ENCODE data around the gene CREB5. TPM values are rescaled to one million over a fixed set of nuclear protein-coding genes. Genes with fewer than 3 reads are reported as not detected.

CREB5 gene
- total RNA-seq, 4 donors from 2014 or later = 6.6 to 18.6 (median 12.6) TPM

DNA sequence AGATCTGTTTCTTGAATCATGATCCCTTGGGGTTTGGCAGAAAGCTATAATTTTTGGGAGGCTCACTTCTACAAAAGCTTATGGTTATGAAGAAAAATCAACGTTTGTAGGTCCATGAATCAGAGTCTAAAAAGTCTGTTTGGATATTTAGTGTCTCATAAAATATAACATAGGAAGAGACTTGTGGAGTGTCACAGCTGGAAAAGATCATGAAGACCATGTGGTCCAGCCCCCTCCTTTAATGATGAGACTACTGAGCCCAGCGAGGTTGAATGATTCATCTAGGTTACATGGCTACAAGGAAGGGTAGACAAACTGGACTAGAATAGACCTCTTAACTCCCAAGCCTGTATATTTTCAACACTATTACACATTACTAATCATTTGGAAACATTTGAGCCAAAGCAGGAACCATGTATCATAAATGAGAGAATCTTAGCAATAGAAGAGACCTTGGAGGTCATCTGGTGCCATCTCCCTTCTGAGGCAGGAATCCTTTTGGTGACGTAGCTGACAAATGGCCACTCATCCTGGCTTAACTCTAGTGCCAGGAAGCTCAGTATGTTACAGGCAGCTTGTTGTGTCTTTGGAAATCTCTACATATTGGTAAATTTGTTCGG, 152.5 kb downstream of the CREB5 start:
- Histone ChIP-seq H3K27ac (replicated peaks in 1 of 4) (no peak overlapping the region), H3K36me3 (no peaks in the 10 kb centered on the region), H3K9me3 (no peaks in the 10 kb centered on the region), H3K4me1 (no peaks in the 10 kb centered on the region), H3K4me3 (no peak overlapping the region), H3K27me3 (no peaks in the 10 kb centered on the region)
- no peak for DNase-seq (ENCODE audit: extremely low spot score)
- intact Hi-C loops (cut with DNase I) = no loop called here
- no peak for TF ChIP-seq POLR2AphosphoS5 (IDR thresholded peaks at IDR 0.05)
- TF ChIP-seq EP300 (IDR thresholded peaks at IDR 0.05) = no peak
- TF ChIP-seq, protein P1, sequence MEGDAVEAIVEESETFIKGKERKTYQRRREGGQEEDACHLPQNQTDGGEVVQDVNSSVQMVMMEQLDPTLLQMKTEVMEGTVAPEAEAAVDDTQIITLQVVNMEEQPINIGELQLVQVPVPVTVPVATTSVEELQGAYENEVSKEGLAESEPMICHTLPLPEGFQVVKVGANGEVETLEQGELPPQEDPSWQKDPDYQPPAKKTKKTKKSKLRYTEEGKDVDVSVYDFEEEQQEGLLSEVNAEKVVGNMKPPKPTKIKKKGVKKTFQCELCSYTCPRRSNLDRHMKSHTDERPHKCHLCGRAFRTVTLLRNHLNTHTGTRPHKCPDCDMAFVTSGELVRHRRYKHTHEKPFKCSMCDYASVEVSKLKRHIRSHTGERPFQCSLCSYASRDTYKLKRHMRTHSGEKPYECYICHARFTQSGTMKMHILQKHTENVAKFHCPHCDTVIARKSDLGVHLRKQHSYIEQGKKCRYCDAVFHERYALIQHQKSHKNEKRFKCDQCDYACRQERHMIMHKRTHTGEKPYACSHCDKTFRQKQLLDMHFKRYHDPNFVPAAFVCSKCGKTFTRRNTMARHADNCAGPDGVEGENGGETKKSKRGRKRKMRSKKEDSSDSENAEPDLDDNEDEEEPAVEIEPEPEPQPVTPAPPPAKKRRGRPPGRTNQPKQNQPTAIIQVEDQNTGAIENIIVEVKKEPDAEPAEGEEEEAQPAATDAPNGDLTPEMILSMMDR (IDR thresholded peaks at IDR 0.05) = no peak
- no peak for TF ChIP-seq POLR2A (IDR thresholded peaks at IDR 0.05; ENCODE audit: low read depth)
- WGBS = 79% methylated on average over 4 of the region's 4 CpGs

DNA sequence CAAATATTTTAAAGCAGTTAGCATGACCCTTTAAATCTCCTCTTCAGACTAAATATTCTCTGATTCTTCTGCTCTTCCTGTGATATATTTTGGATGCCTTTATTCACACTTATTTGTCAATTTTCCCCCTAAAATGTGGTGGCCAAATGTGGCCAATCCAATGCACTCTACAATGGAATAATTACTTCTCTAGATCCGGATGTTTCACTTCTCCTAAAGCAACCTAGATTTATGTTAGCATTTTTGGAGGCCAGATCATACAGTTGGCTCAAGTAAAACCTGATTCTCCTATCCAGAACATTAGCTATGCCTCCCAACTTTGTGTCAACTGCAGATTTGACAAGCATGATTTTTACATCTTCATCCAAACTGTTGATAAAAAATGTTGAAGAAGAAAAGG, 153.7 kb downstream of the CREB5 start:
- no peak overlapping the region for H3K27ac ChIP-seq (replicated peaks in 1 of 4)
- no peaks in the 10 kb centered on the region for H3K36me3 ChIP-seq
- TF ChIP-seq POLR2AphosphoS5 (IDR thresholded peaks at IDR 0.05) = no peak
- TF ChIP-seq, protein P1 (IDR thresholded peaks at IDR 0.05) = no peak
- TF ChIP-seq EP300 (IDR thresholded peaks at IDR 0.05) = no peak
- TF ChIP-seq POLR2A (IDR thresholded peaks at IDR 0.05; ENCODE audit: low read depth) = no peak
- H3K4me3 ChIP-seq = no peak overlapping the region
- no peaks in the 10 kb centered on the region for H3K27me3 ChIP-seq
- DNase-seq (ENCODE audit: extremely low spot score) = no peak
- H3K4me1 ChIP-seq = no peaks in the 10 kb centered on the region
- no peaks in the 10 kb centered on the region for H3K9me3 ChIP-seq
- intact Hi-C loops (cut with DNase I) = no loop called here
- WGBS = 21% methylated on average over 1 of the region's 1 CpG

DNA sequence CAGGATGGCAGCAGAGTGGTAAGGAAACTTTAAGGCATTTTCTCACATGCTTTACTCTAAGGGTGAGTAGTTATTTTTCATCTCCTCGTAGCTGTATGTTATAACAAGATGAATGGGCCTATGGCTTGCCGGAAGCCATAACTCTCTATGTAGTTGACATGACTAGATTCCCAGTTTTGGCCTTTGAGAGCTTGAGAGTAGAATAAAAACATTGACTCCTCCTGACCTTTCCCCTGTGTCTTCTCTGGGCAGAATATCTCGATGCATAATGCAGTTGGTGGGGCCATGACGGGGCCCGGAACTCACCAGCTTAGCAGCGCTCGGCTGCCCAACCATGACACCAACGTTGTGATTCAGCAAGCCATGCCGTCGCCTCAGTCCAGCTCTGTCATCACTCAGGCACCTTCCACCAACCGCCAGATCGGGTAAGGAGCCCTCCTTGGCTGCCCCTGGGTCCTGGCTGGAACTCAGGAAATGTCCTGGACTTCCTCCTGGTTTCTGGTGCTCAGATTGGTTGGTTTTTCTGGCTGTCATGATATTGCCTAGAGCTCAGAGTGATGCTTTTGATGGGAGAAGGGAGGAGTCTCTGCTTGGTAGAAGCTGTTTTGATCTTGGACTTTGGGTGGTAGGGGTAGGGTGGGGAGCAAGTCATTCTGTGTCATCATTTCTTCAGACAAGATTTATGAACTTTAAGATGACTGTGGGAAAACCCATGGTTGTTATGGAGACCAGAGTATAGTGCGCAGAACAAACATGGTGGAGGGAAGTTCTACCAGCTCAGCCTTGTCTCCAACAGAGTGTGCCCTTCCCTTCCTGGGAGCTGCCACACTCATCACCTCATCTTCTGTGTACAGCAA, 158.0 kb downstream of the CREB5 start:
- no peaks in the 10 kb centered on the region for H3K9me3 ChIP-seq
- TF ChIP-seq POLR2A (IDR thresholded peaks at IDR 0.05; ENCODE audit: low read depth) (no peak), POLR2AphosphoS5 (IDR thresholded peaks at IDR 0.05) (no peak)
- TF ChIP-seq, protein P1 (IDR thresholded peaks at IDR 0.05) = no peak
- 96% methylated on average over 9 of the region's 13 CpGs for WGBS

DNA sequence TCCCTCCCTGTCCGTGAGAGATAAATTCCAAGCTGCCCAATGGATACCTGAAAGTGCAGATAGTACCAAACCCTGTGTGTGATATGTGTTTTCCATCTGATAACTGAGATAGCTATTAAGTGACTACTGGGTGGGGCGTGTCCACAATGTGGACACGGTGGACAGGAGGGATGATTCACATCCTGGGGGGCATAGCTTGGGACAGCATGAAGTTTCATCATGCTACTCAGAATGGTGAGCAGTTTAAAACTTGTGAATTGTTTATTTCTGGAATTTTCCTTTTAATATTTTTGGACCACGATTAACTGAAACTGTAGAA, 158.6 kb downstream of the CREB5 start:
- no peaks in the 10 kb centered on the region for H3K9me3 ChIP-seq
- TF ChIP-seq EP300 (IDR thresholded peaks at IDR 0.05) (no peak), POLR2A (IDR thresholded peaks at IDR 0.05; ENCODE audit: low read depth) (no peak), POLR2AphosphoS5 (IDR thresholded peaks at IDR 0.05) (no peak)
- TF ChIP-seq, protein P1 (IDR thresholded peaks at IDR 0.05) = no peak
- no peaks in the 10 kb centered on the region for H3K36me3 ChIP-seq
- H3K27ac ChIP-seq (replicated peaks in 1 of 4) = no peak overlapping the region
- intact Hi-C loops (cut with DNase I) = no loop called here
- H3K4me1 ChIP-seq = peaks cover 5 to 9% (median 7%) of the 10 kb centered on the region in 4 donors
- 78% methylated on average over 4 of the region's 4 CpGs for WGBS
- H3K27me3 ChIP-seq = no peaks in the 10 kb centered on the region
- no peak for DNase-seq (ENCODE audit: extremely low spot score)
- no peak overlapping the region for H3K4me3 ChIP-seq

More for the DNA sequence above, 158.0 kb downstream of the CREB5 start:
- H3K4me3 ChIP-seq = no peak overlapping the region
- intact Hi-C loops (cut with DNase I) = no loop called here
- H3K36me3 ChIP-seq = no peaks in the 10 kb centered on the region
- H3K4me1 ChIP-seq = peaks cover 5 to 9% (median 7%) of the 10 kb centered on the region in 4 donors
- no peaks in the 10 kb centered on the region for H3K27me3 ChIP-seq
- H3K27ac ChIP-seq (replicated peaks in 1 of 4) = no peak overlapping the region
- DNase-seq (ENCODE audit: extremely low spot score) = no peak

All from esophagus muscularis mucosa (tissue), 4 donors.